ENCODE data around the gene EPHA6.

DNA sequence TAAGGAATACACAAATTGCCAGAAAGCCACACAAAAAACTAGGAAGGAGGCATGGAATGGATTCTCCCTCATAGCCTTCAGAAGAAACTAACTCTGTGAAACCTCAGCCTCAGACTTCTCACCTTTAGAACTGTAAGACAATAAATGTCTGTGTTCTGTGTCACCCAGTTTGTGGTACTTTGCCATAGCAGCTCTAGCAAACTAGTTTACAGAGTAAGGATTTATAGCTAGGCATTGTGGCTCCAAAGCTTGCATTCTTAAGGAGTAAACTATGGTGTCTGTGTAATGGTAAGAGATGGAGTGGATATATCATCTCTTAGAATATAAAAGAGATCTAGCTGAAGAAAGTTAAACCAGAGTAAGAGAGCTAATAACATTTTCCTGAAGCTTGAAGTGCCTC lies 18.9 kb downstream of the EPHA6 start:
- TF ChIP-seq ZBTB8A (IDR thresholded peaks at IDR 0.05; ENCODE audit: partially characterized antibody): no peak
- TF ChIP-seq, protein P1, sequence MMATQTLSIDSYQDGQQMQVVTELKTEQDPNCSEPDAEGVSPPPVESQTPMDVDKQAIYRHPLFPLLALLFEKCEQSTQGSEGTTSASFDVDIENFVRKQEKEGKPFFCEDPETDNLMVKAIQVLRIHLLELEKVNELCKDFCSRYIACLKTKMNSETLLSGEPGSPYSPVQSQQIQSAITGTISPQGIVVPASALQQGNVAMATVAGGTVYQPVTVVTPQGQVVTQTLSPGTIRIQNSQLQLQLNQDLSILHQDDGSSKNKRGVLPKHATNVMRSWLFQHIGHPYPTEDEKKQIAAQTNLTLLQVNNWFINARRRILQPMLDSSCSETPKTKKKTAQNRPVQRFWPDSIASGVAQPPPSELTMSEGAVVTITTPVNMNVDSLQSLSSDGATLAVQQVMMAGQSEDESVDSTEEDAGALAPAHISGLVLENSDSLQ (IDR thresholded peaks at IDR 0.05): no peak
- no peak for TF ChIP-seq NFE2L1 (tag; IDR thresholded peaks at IDR 0.05; ENCODE audit: borderline replicate concordance, low read depth)
- no peak for TF ChIP-seq ELF1 (tag; IDR thresholded peaks at IDR 0.05)
- TF ChIP-seq OTX1 (CRISPR knock-in tag; IDR thresholded peaks at IDR 0.05): no peak
- TF ChIP-seq POLR2A (conservative IDR thresholded peaks at IDR 0.05): no peak
- TF ChIP-seq ZNF175 (CRISPR knock-in tag; IDR thresholded peaks at IDR 0.05; ENCODE audit: low read depth): no peak
- no peak for TF ChIP-seq ZNF274 (IDR thresholded peaks at IDR 0.05; ENCODE audit: borderline replicate concordance, low read depth, low read length)
- TF ChIP-seq ZBTB33 (CRISPR knock-in tag; IDR thresholded peaks at IDR 0.05): no peak
- no peak for TF ChIP-seq POLR2AphosphoS5 (IDR thresholded peaks at IDR 0.05; ENCODE audit: control insufficient read depth, insufficient read depth, low read depth, low read length)
- TF ChIP-seq CHD2 (IDR thresholded peaks at IDR 0.05; ENCODE audit: low read depth, low read length): no peak

All from K562 (cell line).